Glomerular endothelial cell (primary cell): ENCODE results near the gene KCTD14. TPM values are rescaled to one million over a fixed set of nuclear protein-coding genes. Genes with fewer than 3 reads are reported as not detected.
"Not testable (repeated sequence)": the region's sequence is repeated elsewhere in the genome, so short reads cannot be mapped to it uniquely, and the experiment has no call there.

Experiments
- DNase-seq: peaks from one replicate; pipeline ENCODE4 v3.0.0-alpha.2; 2011; ENCODE audit warnings: low read depth, low spot score; ENCODE audit errors: extremely low read depth
- total RNA-seq: library from RNA; depleted of rRNA; stranded (reverse); fragments of >200 nt; gene quantifications from 2 replicates; pipeline ENCODE4 v1.2.3, GENCODE V29; 2015

KCTD14 gene
- total RNA-seq, 1 donor from 2014 or later = 0.58 TPM

- no peak for DNase-seq
These were observed 25.5 kb upstream of the KCTD14 start for GRCh38 chr11:78048561-78048960.

- no peak for DNase-seq
These were observed 23.4 kb upstream of the KCTD14 start for GRCh38 chr11:78046486-78046854.

GRCh38 chr11:78045851-78046485, 22.9 kb upstream of the KCTD14 start:
- no peak for DNase-seq

GRCh38 chr11:78044706-78045105, 21.6 kb upstream of the KCTD14 start:
- DNase-seq = no peak

GRCh38 chr11:78041843-78042440, 18.9 kb upstream of the KCTD14 start:
- DNase-seq = no peak

GRCh38 chr11:78041380-78041719, 18.3 kb upstream of the KCTD14 start:
- not testable (repeated sequence) for DNase-seq

- DNase-seq = no peak
These were observed 17.8 kb upstream of the KCTD14 start for GRCh38 chr11:78040691-78041379.

GRCh38 chr11:78039919-78040671, 17.0 kb upstream of the KCTD14 start:
- DNase-seq = no peak

GRCh38 chr11:78039391-78039918, 16.4 kb upstream of the KCTD14 start:
- DNase-seq = no peak

GRCh38 chr11:78038697-78039313, 15.7 kb upstream of the KCTD14 start:
- DNase-seq = no peak

GRCh38 chr11:78037825-78038620, 14.9 kb upstream of the KCTD14 start:
- DNase-seq = no peak

- DNase-seq = no peak
These were observed 14.0 kb upstream of the KCTD14 start for GRCh38 chr11:78037056-78037455.

- DNase-seq = no peak
These were observed 13.2 kb upstream of the KCTD14 start for GRCh38 chr11:78036313-78036712.

- DNase-seq = no peak
These were observed 11.5 kb upstream of the KCTD14 start for GRCh38 chr11:78034623-78035022.

GRCh38 chr11:78033040-78033439, 10.0 kb upstream of the KCTD14 start:
- DNase-seq = no peak

- no peak for DNase-seq
These were observed 9.0 kb upstream of the KCTD14 start for GRCh38 chr11:78032090-78032489.

GRCh38 chr11:78031629-78032028, 8.6 kb upstream of the KCTD14 start:
- DNase-seq = no peak

- DNase-seq = peak; percentile 72
These were observed 7.6 kb upstream of the KCTD14 start for GRCh38 chr11:78030429-78031325.

GRCh38 chr11:78028423-78028822, 5.3 kb upstream of the KCTD14 start:
- DNase-seq = not testable (repeated sequence)
